ENCODE measurements around the gene CADM2.

- TF ChIP-seq, protein P1, sequence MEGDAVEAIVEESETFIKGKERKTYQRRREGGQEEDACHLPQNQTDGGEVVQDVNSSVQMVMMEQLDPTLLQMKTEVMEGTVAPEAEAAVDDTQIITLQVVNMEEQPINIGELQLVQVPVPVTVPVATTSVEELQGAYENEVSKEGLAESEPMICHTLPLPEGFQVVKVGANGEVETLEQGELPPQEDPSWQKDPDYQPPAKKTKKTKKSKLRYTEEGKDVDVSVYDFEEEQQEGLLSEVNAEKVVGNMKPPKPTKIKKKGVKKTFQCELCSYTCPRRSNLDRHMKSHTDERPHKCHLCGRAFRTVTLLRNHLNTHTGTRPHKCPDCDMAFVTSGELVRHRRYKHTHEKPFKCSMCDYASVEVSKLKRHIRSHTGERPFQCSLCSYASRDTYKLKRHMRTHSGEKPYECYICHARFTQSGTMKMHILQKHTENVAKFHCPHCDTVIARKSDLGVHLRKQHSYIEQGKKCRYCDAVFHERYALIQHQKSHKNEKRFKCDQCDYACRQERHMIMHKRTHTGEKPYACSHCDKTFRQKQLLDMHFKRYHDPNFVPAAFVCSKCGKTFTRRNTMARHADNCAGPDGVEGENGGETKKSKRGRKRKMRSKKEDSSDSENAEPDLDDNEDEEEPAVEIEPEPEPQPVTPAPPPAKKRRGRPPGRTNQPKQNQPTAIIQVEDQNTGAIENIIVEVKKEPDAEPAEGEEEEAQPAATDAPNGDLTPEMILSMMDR (IDR thresholded peaks at IDR 0.05) = no peak
- TF ChIP-seq POLR2A (IDR thresholded peaks at IDR 0.05) = no peak
These were observed 371.3 kb downstream of the CADM2 start for GRCh38 chr3:85330071-85330470.

Measured in thyroid gland (tissue), 4 donors.